Smooth muscle cell (in vitro differentiated cells): Measurements from ENCODE around the gene LRRC27. TPM values are rescaled to one million over a fixed set of nuclear protein-coding genes. Genes with fewer than 3 reads are reported as not detected.

Experiments used
- DNase-seq: peaks from one replicate; lab custom pipeline; 2025; ENCODE audit not compliant: unreplicated experiment; lab: John Stamatoyannopoulos, UW
- H2AFZ ChIP-seq: fragments of 200-600 bp; sonication (generic); 2 replicates; pipeline ENCODE4 v1.6.0; 2016; ENCODE audit warnings: antibody characterized with exemption, low read depth, mild to moderate bottlenecking
- H3F3A ChIP-seq: fragments of 200-600 bp; sonication (generic); 2 replicates; pipeline ENCODE4 v1.6.0; 2017; ENCODE audit warnings: antibody characterized with exemption, low read depth
- H3K27ac ChIP-seq: fragments of 200-600 bp; sonication (generic); 2 replicates; pipeline ENCODE4 v1.5.1; 2016; ENCODE audit warnings: low read depth, mild to moderate bottlenecking
- H3K27me3 ChIP-seq: fragments of 200-600 bp; sonication (generic); 2 replicates; pipeline ENCODE4 v1.6.1; 2016; ENCODE audit warnings: low read depth, mild to moderate bottlenecking
- H3K36me3 ChIP-seq: fragments of 200-600 bp; sonication (generic); 2 replicates; pipeline ENCODE4 v1.5.1; 2016; ENCODE audit warnings: low read depth
- H3K4me1 ChIP-seq: fragments of 200-600 bp; sonication (generic); 2 replicates; pipeline ENCODE4 v1.5.1; 2016; ENCODE audit warnings: low read depth
- H3K4me2 ChIP-seq: fragments of 200-600 bp; sonication (generic); 2 replicates; pipeline ENCODE4 v1.6.0; 2016; ENCODE audit warnings: mild to moderate bottlenecking
- H3K4me3 ChIP-seq: fragments of 200-600 bp; sonication (generic); 2 replicates; pipeline ENCODE4 v1.5.1; 2016; ENCODE audit warnings: mild to moderate bottlenecking
- H3K79me2 ChIP-seq: fragments of 200-600 bp; sonication (generic); 2 replicates; pipeline ENCODE4 v1.6.0; 2016; ENCODE audit warnings: low read depth, mild to moderate bottlenecking
- H3K9ac ChIP-seq: fragments of 200-600 bp; sonication (generic); 2 replicates; pipeline ENCODE4 v1.6.0; 2016; ENCODE audit warnings: low read depth
- H3K9me3 ChIP-seq: fragments of 200-600 bp; sonication (generic); replicated peaks from 2 replicates; pipeline ENCODE4 v1.5.1; 2016; ENCODE audit warnings: low read depth
- H4K20me1 ChIP-seq: fragments of 200-600 bp; sonication (generic); 2 replicates; pipeline ENCODE4 v1.6.0; 2016; ENCODE audit warnings: low read depth
- CTCF ChIP-seq: fragments of 200-600 bp; sonication (generic); IDR thresholded peaks from 2 replicates; pipeline ENCODE4 v1.5.1; 2017; ENCODE audit warnings: borderline replicate concordance, mild to moderate bottlenecking, antibody characterized with exemption; ENCODE audit not compliant: insufficient read depth, poor library complexity, severe bottlenecking
- WGBS: methylation state at CpG from one replicate; pipeline ENCODE4 v1.1.7; 2016; ENCODE audit warnings: low lambda C conversion rate; 5-methylcytosine and 5-hydroxymethylcytosine counted together
- polyA plus RNA-seq: library from polyadenylated mRNA; unstranded; fragments of >200 nt; fragmentation: Nextera tagmentation; extraction: Ambion mirVana; gene quantifications from 2 replicates; pipeline ENCODE4 v1.2.1, GENCODE V29; 2016
- total RNA-seq: library from RNA; depleted of rRNA; stranded (reverse); fragments of >200 nt; gene quantifications from 2 replicates; pipeline ENCODE4 v1.2.3, GENCODE V29; 2014

LRRC27 gene
- total and polyA plus RNA-seq, 2 experiments from 2014 or later, result 7.6 to 11.5 TPM

GRCh38 chr10:132389433-132390169 is 57.6 kb downstream of the LRRC27 start:
- H3K4me2 ChIP-seq, result no peak overlapping the region
- H3K79me2 ChIP-seq, result no peaks in the 10 kb centered on the region
- H2AFZ ChIP-seq, result no peak overlapping the region
- no peak overlapping the region for H3K27ac ChIP-seq
- WGBS, result 71% methylated on average over 16 of the region's 16 CpGs
- no peaks in the 10 kb centered on the region for H4K20me1 ChIP-seq
- no peak overlapping the region for H3K4me3 ChIP-seq
- H3K9me3 ChIP-seq, result no peaks in the 10 kb centered on the region
- H3K27me3 ChIP-seq, result no peaks in the 10 kb centered on the region
- no peak for TF ChIP-seq CTCF
- no peaks in the 10 kb centered on the region for H3K4me1 ChIP-seq
- H3F3A ChIP-seq, result peaks cover 8% of the 10 kb centered on the region
- DNase-seq, result no peak
- H3K36me3 ChIP-seq, result no peaks in the 10 kb centered on the region
- no peak overlapping the region for H3K9ac ChIP-seq

GRCh38 chr10:132390170-132390920 is 58.4 kb downstream of the LRRC27 start:
- Histone ChIP-seq H3K4me3 (no peak overlapping the region), H3K9me3 (no peaks in the 10 kb centered on the region), H3K27ac (no peak overlapping the region), H3K36me3 (no peaks in the 10 kb centered on the region), H3K9ac (no peak overlapping the region), H3K4me1 (no peaks in the 10 kb centered on the region), H3K27me3 (no peaks in the 10 kb centered on the region), H3K79me2 (no peaks in the 10 kb centered on the region), H3F3A (peaks cover 8% of the 10 kb centered on the region), H3K4me2 (no peak overlapping the region), H2AFZ (no peak overlapping the region), H4K20me1 (no peaks in the 10 kb centered on the region)
- no peak for DNase-seq
- 71% methylated on average over 8 of the region's 8 CpGs for WGBS
- TF ChIP-seq CTCF, result no peak

GRCh38 chr10:132390921-132391675 is 59.1 kb downstream of the LRRC27 start:
- no peaks in the 10 kb centered on the region for H3K36me3 ChIP-seq
- H3F3A ChIP-seq, result peaks cover 8% of the 10 kb centered on the region
- H3K4me3 ChIP-seq, result no peak overlapping the region
- H3K4me2 ChIP-seq, result no peak overlapping the region
- no peak overlapping the region for H3K27ac ChIP-seq
- no peaks in the 10 kb centered on the region for H3K79me2 ChIP-seq
- no peak for DNase-seq
- H3K9ac ChIP-seq, result no peak overlapping the region
- TF ChIP-seq CTCF, result no peak
- no peaks in the 10 kb centered on the region for H3K27me3 ChIP-seq
- no peaks in the 10 kb centered on the region for H3K9me3 ChIP-seq
- no peak overlapping the region for H2AFZ ChIP-seq
- no peaks in the 10 kb centered on the region for H4K20me1 ChIP-seq
- 74% methylated on average over 19 of the region's 19 CpGs for WGBS
- peaks cover 7% of the 10 kb centered on the region for H3K4me1 ChIP-seq
